ENCODE data around the gene RDX. TPM values are rescaled to one million over a fixed set of nuclear protein-coding genes. Genes with fewer than 3 reads are reported as not detected.

The RDX gene
- total and polyA plus RNA-seq, 2 of the 8 experiments (the other 6 are each of a cell fraction or from before 2014, with no cell fraction given): 27.4 to 100 TPM

- TF ChIP-seq EGR1 (IDR thresholded peaks at IDR 0.05; ENCODE audit: borderline replicate concordance, low read depth, low read length) (no peak), HDAC6 (IDR thresholded peaks at IDR 0.05; ENCODE audit: low read depth, low read length) (no peak), SIN3A (conservative IDR thresholded peaks at IDR 0.05 in 1 of 2, IDR thresholded peaks at IDR 0.05 in 1 of 2; ENCODE audit: low read depth in 1 of 2, low read length in 2 of 2) (no peak), GABPA (IDR thresholded peaks at IDR 0.05; ENCODE audit: borderline replicate concordance, insufficient read depth, low read length) (no peak), JUND (IDR thresholded peaks at IDR 0.05; ENCODE audit: low read length) (no peak), TBP (IDR thresholded peaks at IDR 0.05; ENCODE audit: low read depth, low read length) (no peak), CHD2 (IDR thresholded peaks at IDR 0.05; ENCODE audit: low read length) (no peak)
Measured at GRCh38 chr11:110319501-110319900, 23.1 kb upstream of the RDX start (continued).

All from H1 (cell line).